Lower leg skin (tissue), 4 donors: ENCODE data around the gene CFAP161. TPM values are rescaled to one million over a fixed set of nuclear protein-coding genes. Genes with fewer than 3 reads are reported as not detected.

Experiments used
- DNase-seq, 2 donors: peaks; one replicate each; pipeline ENCODE4 v3.0.0-alpha.2; 2019; ENCODE audit warnings: low spot score in 2 of 2
- H3K4me3 ChIP-seq: fragments of 200-600 bp; sonication (generic); 2 replicates; pipeline ENCODE4 v1.5.1; 2017; ENCODE audit warnings: mild to moderate bottlenecking, low read depth; ENCODE audit not compliant: poor library complexity, severe bottlenecking
- POLR2A ChIP-seq, 2 donors: fragments of 450-650 bp; IDR thresholded peaks; one replicate each; pipeline ENCODE4 v1.6.1; 2016 to 2017; ENCODE audit warnings: antibody characterized with exemption in 2 of 2, mild to moderate bottlenecking in 1 of 2, moderate library complexity in 1 of 2
- WGBS, 2 donors: methylation state at CpG; one replicate each; pipeline ENCODE4 v1.1.5; 2018; 5-methylcytosine and 5-hydroxymethylcytosine counted together
- intact Hi-C: fragments of 100-400 bp; cut with DNase I; formaldehyde crosslinking; loops from one replicate; pipeline ENCODE4 v1.15.0; 2023; ENCODE audit warnings: low total_unique reads
- total RNA-seq, 4 donors: library from RNA; depleted of rRNA; stranded (reverse); fragments of >200 nt; gene quantifications; one replicate each; pipeline ENCODE4 v1.1.0, GENCODE V29; 2016
- TF ChIP-seq, protein P1 (sequence below), 3 donors: fragments of 450-650 bp; IDR thresholded peaks; one replicate each; pipeline ENCODE4 v1.5.1; 2016; ENCODE audit warnings: antibody characterized with exemption in 3 of 3, mild to moderate bottlenecking in 3 of 3, moderate library complexity in 2 of 3

Gene CFAP161
- total RNA-seq, 4 donors from 2014 or later, result 0.25 to 0.49 TPM; not detected in 2

DNA sequence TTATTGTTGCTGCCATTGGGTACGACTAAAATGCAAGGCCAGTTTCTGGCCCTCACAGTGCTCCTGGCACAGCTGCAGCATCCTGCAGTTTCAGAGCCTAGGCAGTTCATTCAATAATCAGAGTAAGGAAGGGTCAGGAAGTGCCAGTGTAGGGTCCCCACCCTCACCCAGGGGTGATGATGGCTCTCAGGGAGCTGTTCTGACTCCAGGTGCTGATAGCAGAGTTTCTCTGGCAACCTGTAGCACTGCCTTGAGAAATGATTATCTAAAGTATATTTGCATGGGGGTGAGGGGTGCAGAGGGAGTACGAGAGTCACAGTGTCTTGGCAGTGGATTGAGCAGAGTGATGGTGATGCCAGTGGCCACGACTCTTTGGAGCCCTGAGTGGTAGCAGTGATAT, 47.1 kb downstream of the CFAP161 start:
- DNase-seq, result no peak
- no peak overlapping the region for H3K4me3 ChIP-seq
- TF ChIP-seq POLR2A (IDR thresholded peaks at IDR 0.05), result no peak
- TF ChIP-seq, protein P1, sequence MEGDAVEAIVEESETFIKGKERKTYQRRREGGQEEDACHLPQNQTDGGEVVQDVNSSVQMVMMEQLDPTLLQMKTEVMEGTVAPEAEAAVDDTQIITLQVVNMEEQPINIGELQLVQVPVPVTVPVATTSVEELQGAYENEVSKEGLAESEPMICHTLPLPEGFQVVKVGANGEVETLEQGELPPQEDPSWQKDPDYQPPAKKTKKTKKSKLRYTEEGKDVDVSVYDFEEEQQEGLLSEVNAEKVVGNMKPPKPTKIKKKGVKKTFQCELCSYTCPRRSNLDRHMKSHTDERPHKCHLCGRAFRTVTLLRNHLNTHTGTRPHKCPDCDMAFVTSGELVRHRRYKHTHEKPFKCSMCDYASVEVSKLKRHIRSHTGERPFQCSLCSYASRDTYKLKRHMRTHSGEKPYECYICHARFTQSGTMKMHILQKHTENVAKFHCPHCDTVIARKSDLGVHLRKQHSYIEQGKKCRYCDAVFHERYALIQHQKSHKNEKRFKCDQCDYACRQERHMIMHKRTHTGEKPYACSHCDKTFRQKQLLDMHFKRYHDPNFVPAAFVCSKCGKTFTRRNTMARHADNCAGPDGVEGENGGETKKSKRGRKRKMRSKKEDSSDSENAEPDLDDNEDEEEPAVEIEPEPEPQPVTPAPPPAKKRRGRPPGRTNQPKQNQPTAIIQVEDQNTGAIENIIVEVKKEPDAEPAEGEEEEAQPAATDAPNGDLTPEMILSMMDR (IDR thresholded peaks at IDR 0.05), result no peak
- 49 to 53% methylated on average over 3 of the region's 3 CpGs for WGBS, 2 donors
- intact Hi-C loops, result no loop called here

DNA sequence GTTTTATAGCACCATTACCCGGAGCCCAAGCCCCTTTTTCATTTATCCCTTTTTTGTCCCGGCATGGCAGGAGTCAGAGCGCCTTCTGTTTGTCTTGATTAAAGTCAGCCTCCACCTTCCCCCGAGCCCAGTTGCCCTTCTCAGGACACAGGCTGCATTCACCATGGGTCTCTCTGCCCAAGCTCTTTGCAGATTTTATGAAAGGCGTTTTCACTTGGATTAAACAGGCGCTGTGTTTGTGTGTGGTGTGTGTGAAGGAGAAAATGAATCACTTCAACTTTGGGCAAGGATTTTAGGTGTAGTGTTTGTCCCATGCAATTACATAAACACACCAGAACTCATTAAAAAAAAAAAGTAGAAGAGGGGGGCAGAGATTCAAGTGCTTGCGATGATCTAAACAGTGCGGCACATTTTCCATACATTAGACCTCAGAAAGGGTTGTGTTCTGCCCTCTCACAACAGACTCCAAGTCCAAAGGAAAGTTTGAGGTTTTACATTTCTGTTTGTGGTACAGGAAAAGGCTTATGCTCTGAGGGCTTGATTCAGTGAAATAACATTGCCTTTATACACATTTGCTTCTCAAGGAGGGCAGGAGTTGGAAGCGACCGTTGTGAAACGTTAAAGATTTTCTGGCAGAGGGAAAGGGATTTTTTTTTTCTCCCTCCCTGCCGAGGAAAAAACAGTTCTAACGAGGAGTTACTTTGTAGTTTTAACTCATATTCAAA, 48.1 kb downstream of the CFAP161 start:
- 29 to 30% methylated on average over 13 of the region's 13 CpGs for WGBS, 2 donors
- intact Hi-C loops, result no loop called here
- DNase-seq, result no peak
- TF ChIP-seq POLR2A (IDR thresholded peaks at IDR 0.05), result no peak
- TF ChIP-seq, protein P1 (IDR thresholded peaks at IDR 0.05), result no peak
- no peak overlapping the region for H3K4me3 ChIP-seq

DNA sequence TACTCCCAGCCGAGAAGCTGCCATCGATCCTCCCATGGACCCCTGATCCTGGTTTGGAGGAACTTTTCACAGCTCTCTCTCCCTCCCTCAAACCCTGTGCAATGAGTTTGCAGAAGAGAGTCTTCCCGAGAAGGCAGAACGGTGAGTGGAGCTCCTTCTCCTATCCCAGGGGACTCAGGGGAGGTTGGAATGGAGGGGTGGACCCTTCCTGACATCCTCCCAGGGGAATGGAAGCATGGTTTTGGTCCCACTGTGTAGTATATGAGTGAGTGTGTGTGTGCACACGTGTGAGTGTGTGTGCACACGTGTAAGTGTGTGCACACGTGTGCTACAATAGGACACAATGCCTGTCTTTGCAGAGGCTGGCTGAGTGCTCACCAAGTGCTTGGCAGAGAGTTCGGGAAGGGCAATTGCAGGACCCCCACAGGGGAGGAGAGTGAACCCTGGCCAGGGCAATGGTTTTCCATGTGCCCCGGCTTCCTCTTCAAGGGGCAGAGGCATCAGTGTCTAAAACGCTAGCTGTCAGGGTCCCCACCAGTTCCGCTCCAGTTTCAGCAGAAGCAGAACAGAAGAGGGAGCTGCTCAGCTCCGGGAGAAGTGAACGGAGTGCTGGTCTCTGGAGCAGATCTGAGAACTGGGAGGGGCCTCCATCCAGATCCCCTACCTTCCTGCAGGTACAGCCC, 48.8 kb downstream of the CFAP161 start:
- intact Hi-C loops, result no loop called here
- 30 to 32% methylated on average over 13 of the region's 13 CpGs for WGBS, 2 donors
- H3K4me3 ChIP-seq, result peak overlapping the region; percentile 8
- DNase-seq, result no peak
- TF ChIP-seq POLR2A (IDR thresholded peaks at IDR 0.05), result no peak
- TF ChIP-seq, protein P1 (IDR thresholded peaks at IDR 0.05), result no peak

DNA sequence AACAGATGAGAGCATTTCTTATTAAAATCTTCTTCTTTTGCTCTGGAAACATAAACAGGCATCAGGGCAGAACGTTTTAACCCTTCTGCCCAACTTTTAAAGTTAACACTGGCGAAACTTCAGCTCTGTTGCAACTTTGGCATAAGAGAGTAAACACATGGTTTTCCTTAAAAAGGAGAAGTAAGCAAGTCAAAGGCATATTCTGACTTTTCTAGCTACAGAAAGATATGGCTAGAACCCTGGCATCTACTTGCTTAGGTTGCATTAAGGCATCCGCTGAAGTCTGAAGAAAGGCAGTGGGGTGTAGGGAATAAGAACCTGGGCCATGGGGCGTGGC, 49.3 kb downstream of the CFAP161 start:
- no peak for TF ChIP-seq POLR2A (IDR thresholded peaks at IDR 0.05)
- TF ChIP-seq, protein P1 (IDR thresholded peaks at IDR 0.05), result no peak
- WGBS, 2 donors, result 44 to 48% methylated on average over 4 of the region's 4 CpGs
- DNase-seq, result no peak
- intact Hi-C loops, result no loop called here
- peak overlapping the region; percentile 8 for H3K4me3 ChIP-seq

DNA sequence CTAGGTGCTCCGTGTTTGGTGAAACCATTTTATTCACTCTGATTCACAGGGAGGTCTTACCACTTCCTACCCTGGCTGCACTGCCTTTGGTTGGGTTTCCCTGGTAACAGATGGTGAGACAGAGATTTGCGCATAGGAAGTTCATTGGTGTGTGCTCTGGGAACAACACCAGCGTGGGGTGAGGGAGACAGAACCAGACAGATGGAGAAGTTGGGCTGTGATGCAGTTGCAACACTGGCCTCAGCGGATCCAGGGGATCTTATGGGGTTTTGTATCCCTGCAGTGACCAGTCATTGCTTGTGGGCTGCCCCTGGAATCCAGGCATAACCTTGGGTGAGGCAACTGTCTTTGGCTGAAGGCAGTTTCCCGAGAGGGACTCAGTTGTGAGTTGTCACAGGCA, 50.1 kb downstream of the CFAP161 start:
- H3K4me3 ChIP-seq, result no peak overlapping the region
- intact Hi-C loops, result no loop called here
- 43 to 59% methylated on average over 5 of the region's 5 CpGs for WGBS, 2 donors
- DNase-seq, result peak; percentile 59 to 91
- TF ChIP-seq POLR2A (IDR thresholded peaks at IDR 0.05), result no peak
- TF ChIP-seq, protein P1 (IDR thresholded peaks at IDR 0.05), result no peak
